Measurements from ENCODE around the gene PGM2L1.
"Not testable (repeated sequence)": the region's sequence is repeated elsewhere in the genome, so short reads cannot be mapped to it uniquely, and the experiment has no call there.

PGM2L1 gene

DNA sequence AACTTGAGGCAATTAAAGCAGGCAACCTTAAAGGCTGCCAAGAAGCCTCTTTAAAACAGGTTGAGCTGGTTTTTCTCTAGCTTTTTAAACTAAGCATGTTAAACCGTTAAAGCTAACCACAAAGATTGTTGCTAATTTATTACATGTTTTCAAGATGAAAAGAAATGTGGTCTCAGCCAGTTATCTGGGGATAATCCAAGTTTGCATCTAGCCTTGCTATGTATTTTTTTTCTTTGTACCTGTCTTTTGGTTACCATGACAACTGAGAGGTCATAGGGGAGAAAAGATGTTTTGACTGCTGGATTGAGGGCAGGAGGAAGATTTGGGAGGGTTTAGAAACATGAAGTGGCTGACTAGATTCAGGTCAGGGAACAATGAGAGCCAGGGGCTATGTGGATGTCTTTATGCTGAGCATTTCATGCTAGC is 19.2 kb upstream of the PGM2L1 start:
- H3K4me1 Mint-ChIP-seq: peaks cover 36% of the 10 kb centered on the region
- no peaks in the 10 kb centered on the region for H3K36me3 Mint-ChIP-seq (ENCODE audit: low read depth)
- DNase-seq (no peak), ATAC-seq (peak; percentile 55)
- no peak overlapping the region for H3K4me3 Mint-ChIP-seq
- H3K27ac Mint-ChIP-seq: peak overlapping the region; percentile 93
- peaks cover 3% of the 10 kb centered on the region for H3K27me3 Mint-ChIP-seq
- H3K9me3 Mint-ChIP-seq: no peaks in the 10 kb centered on the region

DNA sequence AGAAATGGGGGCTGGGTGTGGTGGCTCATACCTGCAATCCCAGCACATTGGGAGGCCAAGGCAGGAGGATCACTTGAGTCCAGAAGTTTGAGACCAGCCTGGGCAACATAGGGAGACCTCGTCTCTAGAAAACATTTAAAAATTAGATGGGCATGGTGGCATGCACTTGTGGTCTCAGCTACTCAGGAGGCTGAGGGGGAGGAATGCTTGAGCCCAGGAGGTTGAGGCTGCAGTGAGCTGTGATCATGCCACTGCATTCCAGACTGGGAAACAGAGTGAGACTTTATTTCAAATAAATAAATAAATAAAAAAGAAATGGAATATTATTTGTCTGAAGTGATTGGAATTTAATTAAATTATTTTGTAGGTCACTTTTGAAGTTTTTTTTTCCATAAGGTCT is 18.7 kb upstream of the PGM2L1 start:
- Mint-ChIP-seq H3K27ac (peak overlapping the region; percentile 59), H3K4me1 (peaks cover 37% of the 10 kb centered on the region)
- H3K36me3 Mint-ChIP-seq (ENCODE audit: low read depth); ATAC-seq; H3K27me3 Mint-ChIP-seq; DNase-seq; H3K9me3 Mint-ChIP-seq; H3K4me3 Mint-ChIP-seq: not testable (repeated sequence)

DNA sequence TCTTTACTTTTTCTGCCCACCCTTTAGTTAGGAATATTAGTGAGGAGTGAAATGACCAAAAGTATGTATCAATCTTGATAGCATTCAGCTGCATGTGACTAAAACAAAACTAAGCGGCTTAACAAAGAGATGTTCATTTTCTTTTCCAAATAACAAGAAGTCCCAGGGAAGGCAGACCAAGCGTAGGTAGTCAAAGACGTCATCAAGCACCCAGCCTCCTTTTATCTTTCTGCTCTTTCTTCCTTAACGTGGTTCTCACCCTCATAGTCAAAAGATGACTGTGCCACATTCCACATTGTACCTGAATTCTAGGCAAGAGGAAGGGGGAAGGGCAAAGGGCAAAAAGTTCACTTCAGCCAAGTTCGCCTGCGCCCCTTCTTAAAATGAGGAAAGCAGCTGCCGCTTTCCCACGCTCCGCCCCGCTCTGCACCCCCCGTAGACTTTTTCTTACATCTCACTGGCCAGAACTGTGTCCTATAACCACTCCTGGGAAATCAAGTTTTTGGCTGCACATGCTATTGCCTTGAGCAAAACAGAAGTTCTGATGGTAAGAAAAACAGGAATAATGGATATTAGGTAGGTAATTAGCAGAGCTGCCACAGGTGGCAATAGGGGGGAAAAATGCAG is 14.6 kb upstream of the PGM2L1 start:
- peaks cover 6% of the 10 kb centered on the region for H3K27me3 Mint-ChIP-seq
- H3K36me3 Mint-ChIP-seq (ENCODE audit: low read depth): no peaks in the 10 kb centered on the region
- DNase-seq: no peak
- no peaks in the 10 kb centered on the region for H3K9me3 Mint-ChIP-seq
- peaks cover 22% of the 10 kb centered on the region for H3K4me1 Mint-ChIP-seq
- no peak overlapping the region for H3K4me3 Mint-ChIP-seq
- H3K27ac Mint-ChIP-seq: no peak overlapping the region
- no peak for ATAC-seq

DNA sequence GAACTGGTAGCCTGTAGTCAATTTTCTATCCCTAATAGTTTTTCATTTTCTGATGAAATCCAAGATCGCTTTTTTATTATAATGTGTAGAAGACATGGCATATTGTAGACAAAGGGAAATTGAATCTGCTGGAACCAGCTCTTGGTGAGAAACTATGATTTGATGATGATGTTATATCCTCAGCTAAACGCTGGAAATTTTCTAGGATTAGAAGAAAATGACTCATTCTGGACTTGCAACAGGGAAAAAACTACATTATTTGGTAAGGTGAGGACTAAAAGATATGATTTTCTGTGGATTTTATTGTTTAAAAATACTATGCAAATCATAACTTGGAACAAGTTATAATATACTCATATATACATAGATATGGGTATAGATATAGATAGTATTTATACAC is 14.1 kb upstream of the PGM2L1 start:
- no peak overlapping the region for H3K4me3 Mint-ChIP-seq
- ATAC-seq (no peak), DNase-seq (no peak)

DNA sequence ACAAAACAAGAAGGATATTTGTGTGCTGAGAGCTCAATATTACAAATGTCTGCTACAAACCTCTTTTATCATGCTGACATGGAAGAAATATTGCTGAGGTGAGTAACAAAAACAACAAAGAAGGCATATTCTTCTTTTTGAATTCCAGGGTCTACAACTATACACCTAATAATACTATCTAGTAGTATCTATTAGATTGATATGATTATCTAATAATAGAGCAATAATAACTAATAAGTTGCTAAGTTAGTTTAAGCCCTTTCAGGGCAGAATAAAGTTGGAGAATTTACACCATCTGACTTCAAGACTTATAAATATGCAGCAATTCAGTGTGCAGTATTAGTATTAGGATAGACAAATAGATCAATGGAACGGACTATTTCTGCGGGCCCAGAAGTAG is 11.4 kb upstream of the PGM2L1 start:
- no peaks in the 10 kb centered on the region for H3K9me3 Mint-ChIP-seq
- no peak for ATAC-seq
- H3K27me3 Mint-ChIP-seq: peaks cover 6% of the 10 kb centered on the region
- no peaks in the 10 kb centered on the region for H3K36me3 Mint-ChIP-seq (ENCODE audit: low read depth)
- DNase-seq: no peak
- H3K4me3 Mint-ChIP-seq: no peak overlapping the region
- no peak overlapping the region for H3K27ac Mint-ChIP-seq
- peaks cover 8% of the 10 kb centered on the region for H3K4me1 Mint-ChIP-seq

More for the DNA sequence above, 14.1 kb upstream of the PGM2L1 start:
- H3K4me1 Mint-ChIP-seq: peaks cover 17% of the 10 kb centered on the region
- H3K27ac Mint-ChIP-seq: no peak overlapping the region
- H3K36me3 Mint-ChIP-seq (ENCODE audit: low read depth): no peaks in the 10 kb centered on the region
- no peaks in the 10 kb centered on the region for H3K9me3 Mint-ChIP-seq
- peaks cover 6% of the 10 kb centered on the region for H3K27me3 Mint-ChIP-seq

DNA sequence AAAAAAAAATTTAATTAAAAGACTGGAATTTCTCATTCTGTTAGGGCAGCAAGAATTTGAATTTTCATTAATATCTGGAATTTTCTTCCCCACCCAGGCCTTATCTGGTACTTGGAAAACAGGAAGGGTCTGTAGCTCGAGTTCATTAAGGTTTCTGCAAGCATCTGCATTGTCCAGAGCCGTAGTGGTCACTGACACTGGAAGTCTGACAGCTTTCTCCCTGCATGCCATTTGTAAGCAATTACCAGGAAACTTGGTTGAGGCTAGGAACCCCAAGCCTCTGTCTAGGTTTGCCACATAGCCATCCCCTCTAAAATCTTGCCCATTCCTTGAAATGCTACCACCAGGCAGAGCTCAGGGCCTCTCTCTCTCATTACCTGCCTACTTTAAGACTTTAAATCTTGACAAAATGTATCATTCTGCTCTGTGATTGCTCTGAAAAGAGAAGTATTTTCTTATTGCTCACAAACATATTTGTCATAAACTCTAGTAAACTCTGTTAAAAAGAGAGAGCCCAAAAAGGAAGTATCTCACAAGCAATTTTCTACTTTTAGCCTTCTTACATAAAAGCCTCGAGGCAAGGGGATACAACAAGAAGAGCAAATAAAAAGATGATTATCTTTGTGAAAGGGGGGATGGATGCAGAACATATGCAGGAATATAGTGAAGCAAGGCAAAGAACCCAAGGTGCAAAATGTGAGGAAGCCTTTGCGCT is 5.5 kb upstream of the PGM2L1 start:
- H3K9me3 Mint-ChIP-seq: no peaks in the 10 kb centered on the region
- H3K36me3 Mint-ChIP-seq (ENCODE audit: low read depth): no peaks in the 10 kb centered on the region
- no peak for DNase-seq
- no peaks in the 10 kb centered on the region for H3K27me3 Mint-ChIP-seq
- H3K27ac Mint-ChIP-seq: no peak overlapping the region
- no peak for ATAC-seq
- H3K4me3 Mint-ChIP-seq: no peak overlapping the region
- peaks cover 24% of the 10 kb centered on the region for H3K4me1 Mint-ChIP-seq

DNA sequence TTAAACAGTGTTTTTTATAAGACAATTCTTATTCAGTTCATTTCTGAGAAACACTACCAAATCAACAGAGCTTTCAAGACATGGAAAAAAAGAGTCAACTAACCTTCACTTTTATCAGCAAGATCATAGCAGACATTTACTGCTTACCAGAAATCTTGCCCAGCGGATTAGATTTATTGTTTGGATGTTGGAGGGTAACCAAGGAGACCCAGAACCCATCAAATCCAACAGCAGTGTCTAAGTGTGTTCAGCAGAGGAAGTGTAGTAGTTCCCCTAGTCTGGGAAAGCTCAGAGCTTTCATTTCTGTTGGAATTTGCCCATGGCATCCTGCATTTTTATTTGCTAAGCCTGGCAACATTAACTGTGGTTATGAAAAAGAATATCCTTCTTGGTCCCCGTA is 2.4 kb upstream of the PGM2L1 start:
- no peaks in the 10 kb centered on the region for H3K36me3 Mint-ChIP-seq (ENCODE audit: low read depth)
- DNase-seq (no peak), ATAC-seq (no peak)
- peak overlapping the region; percentile 96 for H3K27ac Mint-ChIP-seq
- peaks cover 33% of the 10 kb centered on the region for H3K4me1 Mint-ChIP-seq
- no peaks in the 10 kb centered on the region for H3K27me3 Mint-ChIP-seq
- no peak overlapping the region for H3K4me3 Mint-ChIP-seq
- H3K9me3 Mint-ChIP-seq: no peaks in the 10 kb centered on the region

DNA sequence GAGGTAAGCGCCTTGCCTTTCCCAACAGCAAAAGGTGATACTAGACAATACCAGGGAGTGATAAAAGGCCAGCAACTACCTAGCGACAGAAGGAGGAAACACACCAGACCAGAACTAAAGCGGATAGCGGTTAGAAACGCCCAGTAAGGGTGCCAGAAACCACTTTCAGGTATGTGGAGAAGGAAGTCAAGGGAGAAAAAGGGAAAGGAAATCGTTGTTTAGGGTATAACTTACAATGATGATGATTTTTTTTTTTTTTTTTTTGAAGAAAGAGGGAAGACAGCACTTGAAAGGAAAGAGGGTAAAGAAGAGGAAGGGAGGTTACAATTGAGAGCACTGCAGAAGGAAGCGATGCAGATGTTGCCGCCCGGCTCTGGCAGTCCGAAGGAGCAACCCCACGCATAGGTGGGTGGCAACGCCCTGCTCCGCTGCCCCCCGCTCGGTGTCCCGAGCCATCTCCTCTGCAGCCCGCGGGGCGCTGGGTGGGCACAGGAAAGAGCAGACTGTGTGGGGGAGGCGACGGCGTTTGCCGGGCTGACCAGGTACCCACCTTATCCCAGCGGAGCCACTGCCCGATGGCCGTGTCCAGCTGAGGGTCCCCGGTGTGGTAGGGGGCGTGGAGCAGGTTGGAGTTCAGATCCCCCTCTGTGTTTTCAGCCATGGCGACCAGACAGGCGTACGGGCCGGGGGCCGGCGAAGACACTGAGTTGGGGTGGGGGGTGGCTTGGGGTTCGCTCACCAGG is 561 bp downstream of the PGM2L1 start:
- H3K27me3 Mint-ChIP-seq: no peaks in the 10 kb centered on the region
- peaks cover 40% of the 10 kb centered on the region for H3K4me1 Mint-ChIP-seq
- H3K36me3 Mint-ChIP-seq (ENCODE audit: low read depth): no peaks in the 10 kb centered on the region
- H3K9me3 Mint-ChIP-seq: no peaks in the 10 kb centered on the region
- H3K4me3 Mint-ChIP-seq: peak overlapping the region; percentile 92
- H3K27ac Mint-ChIP-seq: peak overlapping the region; percentile 96
- DNase-seq (peak; percentile 36), ATAC-seq (peak; percentile 9)

DNA sequence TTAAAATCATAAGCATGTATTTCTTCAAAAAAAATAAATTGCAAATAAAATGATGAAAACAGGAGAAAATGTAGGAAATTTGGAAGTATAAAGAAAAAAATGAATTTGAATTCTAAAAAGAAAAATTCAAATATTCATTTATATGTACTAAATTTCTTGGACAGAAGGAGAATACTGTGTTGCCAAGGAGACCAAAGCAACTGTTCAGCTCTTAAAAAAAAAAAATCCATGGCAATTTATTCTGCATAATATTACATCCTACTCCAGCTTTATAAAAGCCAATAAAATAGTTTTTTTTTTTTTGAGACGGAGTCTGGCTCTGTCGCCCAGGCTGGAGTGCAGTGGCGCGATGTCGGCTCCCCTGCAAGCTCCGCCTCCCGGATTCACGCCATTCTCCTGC is 6.0 kb downstream of the PGM2L1 start:
- Mint-ChIP-seq H3K4me3 (no peak overlapping the region), H3K4me1 (peaks cover 38% of the 10 kb centered on the region), H3K9me3 (no peaks in the 10 kb centered on the region), H3K27me3 (no peaks in the 10 kb centered on the region), H3K27ac (no peak overlapping the region), H3K36me3 (ENCODE audit: low read depth) (no peaks in the 10 kb centered on the region)
- ATAC-seq: no peak
- no peak for DNase-seq

DNA sequence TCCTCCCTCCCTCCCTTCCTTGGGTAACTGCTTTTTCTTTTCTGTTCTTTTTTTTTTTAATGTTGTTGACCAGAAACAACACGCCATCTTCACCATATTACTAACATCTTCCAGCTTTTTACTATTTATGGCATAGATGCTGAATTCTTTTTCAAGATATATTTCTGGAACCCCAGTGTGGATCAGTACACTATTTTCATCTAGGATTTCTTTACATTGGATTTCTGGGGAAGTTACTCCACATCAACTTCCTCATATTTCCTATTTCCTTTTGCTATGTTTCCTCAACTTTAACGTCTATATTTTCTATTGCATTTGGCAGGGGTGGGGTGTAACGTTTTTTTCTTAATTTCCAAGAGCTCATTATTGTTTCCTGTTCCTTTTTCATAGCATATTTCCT is 7.0 kb downstream of the PGM2L1 start:
- Mint-ChIP-seq H3K4me1 (peaks cover 34% of the 10 kb centered on the region), H3K4me3 (peak overlapping the region; percentile 2), H3K27me3 (no peaks in the 10 kb centered on the region), H3K36me3 (ENCODE audit: low read depth) (no peaks in the 10 kb centered on the region), H3K27ac (peak overlapping the region; percentile 26), H3K9me3 (no peaks in the 10 kb centered on the region)
- ATAC-seq (no peak), DNase-seq (no peak)

DNA sequence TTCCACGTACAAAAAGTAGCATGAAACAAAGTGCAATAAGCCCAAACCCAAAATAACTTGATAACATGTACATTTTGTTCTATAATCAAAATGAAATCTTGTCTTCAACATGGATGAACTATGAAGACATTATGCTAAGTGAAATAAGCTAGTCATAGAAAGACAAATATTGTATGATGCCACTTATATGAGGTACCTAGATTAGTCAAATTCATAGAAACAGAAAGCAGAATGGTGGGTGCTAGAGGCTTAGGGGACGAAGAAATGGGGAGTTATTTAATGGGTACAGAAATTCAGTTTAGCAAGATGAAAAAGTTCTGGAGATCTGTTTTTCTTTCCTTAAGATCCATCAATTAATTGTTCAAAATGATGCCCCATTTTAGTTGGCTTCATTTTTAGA is 7.5 kb downstream of the PGM2L1 start:
- Mint-ChIP-seq H3K4me3 (peak overlapping the region; percentile 2), H3K27me3 (no peaks in the 10 kb centered on the region), H3K27ac (peak overlapping the region; percentile 46), H3K9me3 (no peaks in the 10 kb centered on the region), H3K4me1 (peaks cover 34% of the 10 kb centered on the region), H3K36me3 (ENCODE audit: low read depth) (no peaks in the 10 kb centered on the region)
- peak; percentile 72 for ATAC-seq
- DNase-seq: no peak

DNA sequence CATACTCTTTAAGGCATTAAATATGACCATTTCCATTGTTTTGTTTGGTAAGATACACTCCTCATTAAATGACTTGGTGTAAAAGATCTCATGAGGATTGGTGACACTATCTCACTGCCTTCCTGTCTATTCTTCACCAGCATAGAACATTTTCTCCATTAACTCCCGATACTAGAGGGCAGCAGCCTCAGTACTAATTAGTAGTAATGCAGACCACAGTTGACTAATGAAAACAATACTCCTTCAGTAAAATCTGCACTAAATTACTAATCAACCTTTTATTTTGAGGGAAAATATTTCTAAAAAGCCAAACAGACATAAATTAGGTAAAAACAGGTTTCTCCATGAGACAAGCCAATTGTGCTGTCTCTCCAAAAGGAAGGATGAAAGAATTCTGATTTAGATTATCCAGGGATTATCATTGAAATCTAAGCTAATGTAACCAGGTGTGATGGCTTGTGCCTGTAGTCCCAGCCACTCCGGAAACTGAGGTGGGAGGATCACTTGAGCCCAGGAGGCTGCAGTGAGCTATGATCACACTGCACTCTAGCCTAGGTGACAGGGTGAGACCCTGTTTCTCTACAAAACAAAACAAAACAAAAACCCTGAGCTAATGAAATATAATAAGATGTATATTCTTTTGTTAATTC is 9.4 kb downstream of the PGM2L1 start:
- Mint-ChIP-seq H3K27me3 (no peaks in the 10 kb centered on the region), H3K36me3 (ENCODE audit: low read depth) (no peaks in the 10 kb centered on the region), H3K4me1 (peaks cover 32% of the 10 kb centered on the region), H3K4me3 (no peak overlapping the region), H3K9me3 (no peaks in the 10 kb centered on the region), H3K27ac (peak overlapping the region; percentile 48)
- ATAC-seq: peak; percentile 87
- DNase-seq: peak; percentile 68

DNA sequence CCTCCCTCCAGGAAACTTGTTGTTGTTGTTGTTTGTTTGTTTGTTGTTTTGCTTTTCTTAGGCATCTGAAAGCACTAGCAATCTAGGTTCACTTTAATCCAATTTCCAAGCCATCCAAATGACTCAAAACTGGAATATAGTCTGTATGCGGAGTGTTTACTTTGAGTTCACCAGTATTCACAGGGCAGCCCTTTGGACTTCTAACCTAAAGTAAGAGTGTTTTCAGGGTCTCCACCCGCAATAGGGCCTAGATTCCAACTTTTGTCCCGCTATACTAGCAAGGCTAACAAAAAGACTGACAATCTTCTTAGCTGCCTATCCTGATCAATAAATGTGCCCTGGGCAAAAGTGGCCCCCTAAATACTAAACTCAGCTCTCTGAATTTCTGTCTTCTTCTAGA is 13.6 kb downstream of the PGM2L1 start:
- Mint-ChIP-seq H3K4me1 (peaks cover 9% of the 10 kb centered on the region), H3K4me3 (no peak overlapping the region), H3K27me3 (no peaks in the 10 kb centered on the region), H3K36me3 (ENCODE audit: low read depth) (peaks cover 3% of the 10 kb centered on the region), H3K9me3 (no peaks in the 10 kb centered on the region), H3K27ac (no peak overlapping the region)
- ATAC-seq (no peak), DNase-seq (no peak)

DNA sequence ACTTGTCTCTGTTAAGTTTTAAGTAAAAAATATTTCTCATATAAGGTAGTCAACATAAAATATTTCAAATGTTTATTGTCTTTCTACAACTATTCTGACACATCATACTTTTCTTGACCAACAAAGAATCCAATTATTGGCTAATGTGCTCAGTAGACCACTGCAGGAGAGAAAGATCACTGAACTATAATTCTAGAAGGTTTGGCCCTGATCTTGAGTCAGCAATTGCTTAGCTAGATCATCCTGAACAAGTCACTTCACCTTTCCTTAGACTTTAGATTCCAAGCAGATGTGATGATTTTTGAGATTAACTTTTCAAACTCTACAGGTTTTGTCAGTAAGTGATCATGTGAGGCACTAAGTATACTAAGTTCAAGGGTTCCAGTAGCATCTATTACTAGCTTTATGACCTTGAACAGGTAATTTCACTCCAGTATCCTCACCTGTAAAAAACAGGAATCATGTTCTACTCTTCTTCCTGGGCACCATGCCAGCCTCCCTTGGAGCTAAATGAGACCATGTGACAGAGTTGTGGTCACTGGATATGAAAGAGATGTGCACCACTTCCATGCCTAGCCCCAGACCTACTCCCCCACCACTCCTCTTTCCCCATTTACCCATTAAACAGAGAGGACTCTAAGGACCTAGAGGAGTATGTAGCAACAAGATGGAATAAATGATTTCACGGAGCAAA is 17.3 kb downstream of the PGM2L1 start:
- Mint-ChIP-seq H3K4me3 (no peak overlapping the region), H3K27me3 (no peaks in the 10 kb centered on the region), H3K9me3 (no peaks in the 10 kb centered on the region), H3K36me3 (ENCODE audit: low read depth) (peaks cover 3% of the 10 kb centered on the region), H3K4me1 (peaks cover 2% of the 10 kb centered on the region), H3K27ac (no peak overlapping the region)
- ATAC-seq: no peak
- DNase-seq: no peak

Data from activated naive CD8-positive, alpha-beta T cell treated with anti-CD3 and anti-CD28 coated beads, Interleukin-2, amount 50 U/mL, for 24 hours (primary cell).